Rectal smooth muscle tissue (tissue), 1 donor: ENCODE results near the gene HNRNPA0.

Source experiments
- H3K27ac ChIP-seq: one replicate; pipeline ENCODE4 v1.7.0; 2013; ENCODE audit warnings: low read depth, low read length, inconsistent platforms
- H3K27me3 ChIP-seq: one replicate; pipeline ENCODE4 v1.7.0; 2013; ENCODE audit warnings: low read length; ENCODE audit not compliant: control insufficient read depth, insufficient read depth
- H3K36me3 ChIP-seq: one replicate; pipeline ENCODE4 v1.7.0; 2013; ENCODE audit warnings: low read length; ENCODE audit not compliant: control insufficient read depth, insufficient read depth
- H3K4me1 ChIP-seq: one replicate; pipeline ENCODE4 v1.7.0; 2013; ENCODE audit warnings: low read length; ENCODE audit not compliant: control insufficient read depth, insufficient read depth
- H3K4me3 ChIP-seq: one replicate; pipeline ENCODE4 v1.7.0; 2013; ENCODE audit warnings: low read length
- H3K9ac ChIP-seq: one replicate; pipeline ENCODE4 v1.7.0; 2013; ENCODE audit warnings: low read length

The HNRNPA0 gene

DNA sequence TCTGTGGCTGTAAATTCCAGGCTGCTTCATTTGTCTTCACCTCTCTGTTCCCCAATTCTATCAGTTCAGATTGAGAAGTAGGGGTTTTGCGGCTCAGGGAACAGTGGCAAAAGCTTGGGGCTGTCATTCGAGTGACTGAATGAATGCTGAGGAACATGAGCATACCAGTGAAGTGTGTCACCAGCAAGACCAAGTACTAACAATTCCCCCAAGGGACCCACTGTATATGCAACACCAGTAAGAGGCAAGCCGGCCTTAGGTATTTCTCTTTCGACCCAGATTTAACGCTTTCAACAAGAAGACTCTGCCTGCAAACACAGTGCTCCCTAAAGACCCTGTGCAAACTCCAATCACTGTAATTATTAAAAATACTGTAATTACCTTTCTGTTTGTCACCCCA, 44.1 kb downstream of the HNRNPA0 start:
- Histone ChIP-seq H3K27ac (no peak overlapping the region), H3K4me3 (no peak overlapping the region), H3K4me1 (no peaks in the 10 kb centered on the region), H3K27me3 (no peaks in the 10 kb centered on the region), H3K36me3 (no peaks in the 10 kb centered on the region), H3K9ac (no peak overlapping the region)

DNA sequence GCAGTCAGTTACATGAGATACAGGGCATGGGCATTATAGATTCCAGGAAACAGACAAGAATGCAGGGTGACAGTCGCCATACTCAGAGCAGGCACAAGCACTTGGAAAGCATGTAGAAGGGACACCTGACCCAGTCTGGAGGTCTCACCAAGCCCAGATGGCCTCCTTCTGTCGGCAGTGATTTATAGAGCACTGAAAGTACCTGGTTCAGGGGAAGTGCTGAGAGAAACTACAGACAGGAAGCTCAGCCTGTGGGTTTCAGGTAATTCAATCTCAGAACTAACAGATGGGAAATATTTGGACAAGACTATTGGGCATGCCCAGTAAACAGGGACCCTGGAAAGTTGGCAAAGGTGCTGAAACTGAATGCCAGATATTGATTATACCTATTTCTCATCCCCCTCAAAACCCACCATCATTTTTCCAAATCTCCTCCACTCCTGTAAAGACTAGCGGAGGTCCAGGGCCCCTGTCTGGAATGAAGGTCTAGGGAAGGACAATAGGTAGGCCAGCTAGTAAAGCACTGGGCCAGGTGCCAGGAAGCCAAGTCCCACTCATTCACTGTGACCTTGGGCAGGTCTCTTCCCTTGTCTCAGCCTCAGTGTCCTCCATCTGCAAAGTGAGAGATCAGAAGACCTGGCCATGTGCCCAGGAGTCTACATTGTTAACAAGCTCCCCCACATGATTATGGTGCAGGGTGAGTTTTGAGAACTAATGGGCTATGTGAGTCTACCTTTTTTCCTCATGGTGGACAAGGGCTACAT, 45.2 kb downstream of the HNRNPA0 start:
- H3K4me3 ChIP-seq = no peak overlapping the region
- H3K36me3 ChIP-seq = no peaks in the 10 kb centered on the region
- no peak overlapping the region for H3K9ac ChIP-seq
- H3K27ac ChIP-seq = no peak overlapping the region
- H3K27me3 ChIP-seq = no peaks in the 10 kb centered on the region
- H3K4me1 ChIP-seq = no peaks in the 10 kb centered on the region

- no peak overlapping the region for H3K27ac ChIP-seq
- H3K9ac ChIP-seq = no peak overlapping the region
- H3K27me3 ChIP-seq = no peaks in the 10 kb centered on the region
- no peak overlapping the region for H3K4me3 ChIP-seq
- H3K36me3 ChIP-seq = no peaks in the 10 kb centered on the region
- H3K4me1 ChIP-seq = no peaks in the 10 kb centered on the region
Observed at GRCh38 chr5:137708062-137708461, 46.1 kb downstream of the HNRNPA0 start.

GRCh38 chr5:137706841-137707240, 47.3 kb downstream of the HNRNPA0 start:
- Histone ChIP-seq H3K4me1 (no peaks in the 10 kb centered on the region), H3K4me3 (no peak overlapping the region), H3K27ac (no peak overlapping the region)

DNA sequence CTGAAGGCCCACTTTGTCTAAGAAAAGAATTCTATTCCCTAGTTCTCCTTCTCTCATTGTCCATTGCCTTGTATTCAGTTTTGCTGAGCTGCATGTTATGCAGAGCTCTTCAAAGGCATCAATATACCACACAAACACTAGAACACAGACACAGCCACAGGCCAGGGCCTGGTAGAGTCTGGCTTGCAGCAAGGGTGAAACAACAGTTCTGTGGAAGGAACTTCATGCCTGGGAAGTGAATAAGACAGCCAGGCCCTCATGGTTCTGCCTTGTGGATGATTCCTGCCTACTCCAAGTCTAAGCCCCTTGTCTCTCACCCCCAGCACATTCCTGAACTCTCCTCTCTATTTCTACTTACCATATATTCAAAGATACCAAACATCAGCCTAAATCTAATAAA, 49.1 kb downstream of the HNRNPA0 start:
- Histone ChIP-seq H3K4me1 (no peaks in the 10 kb centered on the region), H3K27ac (no peak overlapping the region), H3K36me3 (no peaks in the 10 kb centered on the region), H3K27me3 (no peaks in the 10 kb centered on the region), H3K9ac (no peak overlapping the region), H3K4me3 (no peak overlapping the region)

More at GRCh38 chr5:137706841-137707240, 47.3 kb downstream of the HNRNPA0 start:
- Histone ChIP-seq H3K27me3 (no peaks in the 10 kb centered on the region), H3K9ac (no peak overlapping the region), H3K36me3 (no peaks in the 10 kb centered on the region)

DNA sequence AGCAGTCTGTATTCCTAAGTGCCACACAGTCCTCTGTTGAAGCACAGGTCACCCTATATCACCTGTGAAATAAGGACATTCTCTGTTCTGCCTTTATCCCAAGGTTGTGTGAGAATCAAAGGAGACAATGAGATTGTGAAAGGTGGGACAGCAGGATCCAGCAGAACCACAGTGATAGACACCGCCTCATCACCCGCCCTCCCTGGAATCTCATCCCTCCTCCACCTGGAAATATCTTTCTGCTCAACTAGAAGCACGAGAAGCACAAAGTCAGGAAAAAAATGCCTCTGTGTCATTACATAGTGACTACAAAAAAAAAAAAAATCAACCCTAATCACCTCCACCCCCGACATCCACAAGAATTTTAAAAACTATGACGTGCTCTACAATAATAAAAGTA, 50.6 kb downstream of the HNRNPA0 start:
- Histone ChIP-seq H3K4me1 (no peaks in the 10 kb centered on the region), H3K36me3 (no peaks in the 10 kb centered on the region), H3K4me3 (no peak overlapping the region), H3K27me3 (no peaks in the 10 kb centered on the region), H3K9ac (no peak overlapping the region), H3K27ac (no peak overlapping the region)

- Histone ChIP-seq H3K27me3 (no peaks in the 10 kb centered on the region), H3K36me3 (no peaks in the 10 kb centered on the region), H3K4me3 (no peak overlapping the region), H3K9ac (no peak overlapping the region), H3K27ac (no peak overlapping the region), H3K4me1 (no peaks in the 10 kb centered on the region)
Observed at GRCh38 chr5:137700282-137700680, 53.9 kb downstream of the HNRNPA0 start.

GRCh38 chr5:137699336-137700281, 54.6 kb downstream of the HNRNPA0 start:
- H3K27ac ChIP-seq = no peak overlapping the region

DNA sequence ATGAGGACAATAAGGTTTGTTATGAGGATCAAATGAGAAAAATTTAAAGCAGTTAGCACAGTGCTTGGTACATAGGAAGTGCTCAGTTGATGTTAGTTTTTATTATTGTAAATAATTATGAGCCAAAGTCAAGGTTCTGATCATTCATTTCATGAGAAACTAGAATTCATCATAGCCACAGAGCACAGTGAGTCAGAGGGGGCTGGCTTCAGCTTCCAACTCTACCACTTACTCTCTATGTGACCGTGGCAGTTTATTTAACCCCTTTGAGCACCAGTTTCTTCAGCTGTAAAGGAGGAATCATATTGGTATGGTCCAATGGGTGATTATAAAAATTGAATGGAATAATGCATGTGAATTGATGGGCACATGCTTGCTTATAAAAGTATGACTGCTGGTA, 57.7 kb downstream of the HNRNPA0 start:
- no peaks in the 10 kb centered on the region for H3K36me3 ChIP-seq
- H3K9ac ChIP-seq = no peak overlapping the region
- H3K27ac ChIP-seq = no peak overlapping the region
- H3K4me1 ChIP-seq = no peaks in the 10 kb centered on the region
- no peak overlapping the region for H3K4me3 ChIP-seq
- no peaks in the 10 kb centered on the region for H3K27me3 ChIP-seq

More at GRCh38 chr5:137699336-137700281, 54.6 kb downstream of the HNRNPA0 start:
- H3K27me3 ChIP-seq = no peaks in the 10 kb centered on the region
- no peaks in the 10 kb centered on the region for H3K36me3 ChIP-seq
- no peaks in the 10 kb centered on the region for H3K4me1 ChIP-seq
- H3K4me3 ChIP-seq = no peak overlapping the region
- H3K9ac ChIP-seq = no peak overlapping the region

- Histone ChIP-seq H3K27me3 (no peaks in the 10 kb centered on the region), H3K9ac (no peak overlapping the region), H3K36me3 (no peaks in the 10 kb centered on the region), H3K4me1 (no peaks in the 10 kb centered on the region), H3K4me3 (no peak overlapping the region), H3K27ac (no peak overlapping the region)
Observed at GRCh38 chr5:137695651-137696428, 58.3 kb downstream of the HNRNPA0 start.
